ENCODE data around the gene CLDN19. TPM values are rescaled to one million over a fixed set of nuclear protein-coding genes. Genes with fewer than 3 reads are reported as not detected.
"Not testable (repeated sequence)": the region's sequence is repeated elsewhere in the genome, so short reads cannot be mapped to it uniquely, and the experiment has no call there.

CLDN19 gene
- total RNA-seq, 1 donor from 2014 or later = not detected

GRCh38 chr1:42738678-42739226, 1.3 kb downstream of the CLDN19 start:
- no peak for DNase-seq (ENCODE audit: low spot score)

DNA sequence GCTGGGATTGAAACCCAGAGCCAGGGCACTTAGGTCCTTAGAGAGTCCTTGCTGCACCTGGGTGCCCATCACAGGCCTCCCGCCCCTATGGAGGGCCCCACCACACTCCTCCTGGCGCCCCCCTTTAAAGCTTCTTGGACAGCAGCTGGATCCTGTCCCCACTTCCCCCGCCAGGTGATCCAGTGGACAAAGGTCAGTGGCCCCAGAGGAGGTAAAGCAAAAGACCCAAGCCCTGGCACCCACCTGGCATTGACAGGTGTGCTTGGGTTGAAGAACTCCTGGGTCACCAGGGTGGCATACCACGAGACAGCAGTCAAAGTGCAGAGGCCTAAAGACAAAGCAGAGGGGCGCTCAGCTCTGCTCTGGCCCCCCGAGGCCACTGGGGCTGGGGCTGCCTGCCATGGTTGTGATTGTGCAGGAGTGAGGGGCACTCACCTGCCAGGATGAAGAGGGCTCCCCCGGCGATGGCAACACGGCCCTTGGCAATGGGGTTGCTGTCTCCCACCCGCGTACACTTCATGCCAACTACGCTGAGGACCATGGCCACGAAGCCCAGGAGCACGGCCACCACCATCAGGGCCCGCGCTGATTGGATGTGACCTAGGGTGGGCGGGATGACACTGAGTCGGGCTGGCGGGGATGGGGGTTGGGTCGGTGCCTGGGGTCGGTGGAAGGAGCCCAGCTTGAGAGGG, 1.9 kb downstream of the CLDN19 start:
- no peak for DNase-seq (ENCODE audit: low spot score)

DNA sequence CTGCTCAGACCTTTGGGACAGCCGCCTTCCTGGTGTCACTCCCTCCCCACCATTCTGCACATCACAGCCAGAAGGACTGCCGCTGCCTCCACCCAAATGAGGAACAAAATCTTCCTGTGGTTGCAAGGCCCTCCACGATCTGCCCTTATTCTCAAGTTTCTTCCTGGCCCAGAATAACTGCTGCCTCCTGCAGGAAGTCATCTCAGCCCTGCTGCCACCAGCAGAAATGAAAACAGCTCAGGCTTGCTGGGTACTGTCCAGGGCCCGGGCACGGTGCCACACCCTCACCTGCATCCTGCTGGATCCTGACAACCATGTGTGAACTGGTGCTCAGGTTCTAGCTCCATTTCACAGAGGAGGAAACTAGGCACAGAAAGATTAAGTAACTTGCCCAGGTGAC, 2.8 kb downstream of the CLDN19 start:
- DNase-seq (ENCODE audit: low spot score) = no peak

DNA sequence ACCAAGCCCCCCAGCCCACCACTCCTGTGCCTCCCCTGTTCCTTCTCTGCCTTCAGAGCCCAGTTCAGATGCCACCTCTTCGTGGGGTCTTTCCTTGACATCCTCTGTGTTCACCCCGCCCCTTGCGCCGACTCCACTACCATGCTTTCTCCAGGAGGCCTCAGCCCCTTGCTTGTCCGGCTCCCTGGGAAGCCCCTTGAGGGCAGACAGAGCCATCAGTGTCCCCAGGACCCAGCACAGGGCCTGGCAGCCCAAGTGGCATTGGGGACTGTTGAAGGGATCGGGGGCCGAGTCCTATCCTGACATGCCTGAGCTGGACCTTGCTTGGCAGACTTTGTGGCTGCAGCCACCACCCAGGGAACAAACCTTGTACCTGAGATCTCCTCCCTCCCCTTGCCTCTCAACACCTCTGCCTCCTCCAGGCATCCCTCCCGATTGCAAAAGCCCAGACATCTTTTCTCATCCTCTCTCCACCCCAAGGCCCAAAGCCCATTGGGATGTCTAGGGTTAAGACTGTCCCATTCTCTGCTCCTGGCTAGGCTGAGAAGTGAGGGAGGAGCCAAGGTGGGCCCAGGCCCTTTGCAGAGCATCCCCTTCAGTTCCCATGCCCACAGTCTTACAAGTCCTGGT, 3.4 kb downstream of the CLDN19 start:
- no peak for DNase-seq (ENCODE audit: low spot score)

GRCh38 chr1:42736152-42736551, 3.9 kb downstream of the CLDN19 start:
- DNase-seq (ENCODE audit: low spot score) = no peak

GRCh38 chr1:42735477-42736105, 4.4 kb downstream of the CLDN19 start:
- no peak for DNase-seq (ENCODE audit: low spot score)

DNA sequence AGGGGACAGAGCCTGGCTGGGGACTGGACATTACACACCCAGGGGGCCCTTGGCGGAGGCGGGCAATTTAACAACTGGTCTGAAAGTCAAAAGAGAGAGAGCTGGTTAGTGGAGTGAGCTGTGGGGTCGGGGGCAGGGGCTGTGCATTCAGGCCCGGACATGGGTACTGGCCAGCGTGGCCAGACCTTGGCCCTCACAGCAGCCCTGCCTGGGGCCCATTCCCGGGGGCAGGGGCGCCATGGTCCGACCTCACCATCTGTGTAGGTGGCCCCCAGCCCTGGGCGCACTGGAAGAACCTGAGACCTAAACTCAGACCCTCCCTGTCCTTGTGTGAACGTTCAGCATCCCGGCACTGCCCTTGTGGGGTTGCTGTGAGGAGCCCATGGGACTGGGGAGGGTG, 5.0 kb downstream of the CLDN19 start:
- DNase-seq (ENCODE audit: low spot score) = no peak

DNA sequence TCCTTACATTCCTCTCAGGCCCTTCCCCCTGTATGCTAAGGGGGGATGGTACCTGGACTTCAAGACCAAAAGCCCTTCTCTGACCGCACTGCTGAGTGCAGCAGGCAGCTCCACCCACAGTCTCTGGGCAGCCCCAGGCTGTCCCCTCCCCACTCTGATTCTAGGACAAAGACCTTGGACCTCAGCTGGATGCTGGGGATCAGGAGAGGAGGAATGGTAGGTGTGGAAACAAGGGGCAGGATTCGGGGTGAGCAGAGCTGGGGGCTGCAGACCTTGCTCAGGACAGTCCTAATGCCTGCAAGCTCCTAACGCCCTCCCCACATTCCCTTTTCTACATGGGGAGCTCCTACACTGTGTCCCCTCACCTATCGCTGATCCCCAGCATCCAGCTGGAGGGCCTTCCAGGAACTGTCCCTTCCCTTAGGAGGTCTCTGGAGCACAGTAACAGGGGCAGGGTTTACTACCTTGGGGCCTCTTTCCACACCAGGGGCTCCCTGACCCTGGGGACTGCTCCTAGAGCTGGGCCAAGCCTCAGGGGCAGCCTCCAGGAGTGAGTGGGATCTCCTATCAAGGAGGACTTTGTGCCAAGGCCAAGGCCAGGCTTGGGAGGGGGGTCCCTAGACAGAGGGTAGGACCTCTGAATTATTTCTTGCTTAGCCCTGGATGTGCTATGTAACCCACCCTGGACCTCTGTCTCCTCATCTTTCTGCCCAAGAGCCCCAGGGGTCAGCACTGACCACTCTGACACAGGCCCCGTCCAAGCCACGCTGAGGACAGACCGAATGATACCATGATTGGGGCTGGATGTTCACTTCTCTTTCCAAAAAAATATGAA, 5.6 kb downstream of the CLDN19 start:
- no peak for DNase-seq (ENCODE audit: low spot score)

DNA sequence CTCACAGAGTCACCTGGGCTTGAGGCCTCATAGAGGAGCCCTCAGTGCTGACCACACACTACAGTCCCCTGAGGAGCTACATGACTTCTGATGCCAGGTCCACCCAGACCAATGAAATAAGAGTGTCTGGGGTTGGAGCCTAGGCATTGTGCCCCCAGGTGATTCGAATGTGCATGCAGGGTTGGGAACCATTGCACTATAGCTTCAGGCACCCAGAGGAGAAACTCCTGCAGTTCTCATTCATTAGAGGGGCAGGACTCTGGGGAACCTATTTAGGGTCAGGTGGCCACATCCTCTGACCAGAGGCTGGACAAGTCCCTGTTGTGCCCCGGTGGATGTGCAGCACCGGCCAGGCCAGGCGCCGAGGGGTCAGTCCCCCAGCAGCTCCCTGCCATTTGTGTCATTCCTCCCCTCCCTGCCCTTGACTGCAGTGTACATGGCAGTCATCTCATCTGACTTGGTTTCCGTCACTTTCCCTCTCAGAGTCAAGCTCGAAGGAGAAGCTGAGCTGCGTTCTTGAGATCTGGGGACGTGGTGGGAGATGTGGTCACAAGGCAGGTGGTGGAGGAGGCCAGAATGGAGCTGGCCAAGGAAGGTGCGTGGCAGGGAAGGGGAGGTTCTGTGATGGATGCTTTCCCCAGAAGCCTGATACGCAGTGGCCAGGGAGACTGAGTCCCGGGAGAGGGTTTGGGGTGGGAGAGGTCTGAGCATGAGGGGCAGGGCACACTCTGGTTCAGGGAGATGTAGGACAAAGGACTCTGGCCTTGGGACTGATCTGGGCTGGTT, 6.4 kb downstream of the CLDN19 start:
- no peak for DNase-seq (ENCODE audit: low spot score)

DNA sequence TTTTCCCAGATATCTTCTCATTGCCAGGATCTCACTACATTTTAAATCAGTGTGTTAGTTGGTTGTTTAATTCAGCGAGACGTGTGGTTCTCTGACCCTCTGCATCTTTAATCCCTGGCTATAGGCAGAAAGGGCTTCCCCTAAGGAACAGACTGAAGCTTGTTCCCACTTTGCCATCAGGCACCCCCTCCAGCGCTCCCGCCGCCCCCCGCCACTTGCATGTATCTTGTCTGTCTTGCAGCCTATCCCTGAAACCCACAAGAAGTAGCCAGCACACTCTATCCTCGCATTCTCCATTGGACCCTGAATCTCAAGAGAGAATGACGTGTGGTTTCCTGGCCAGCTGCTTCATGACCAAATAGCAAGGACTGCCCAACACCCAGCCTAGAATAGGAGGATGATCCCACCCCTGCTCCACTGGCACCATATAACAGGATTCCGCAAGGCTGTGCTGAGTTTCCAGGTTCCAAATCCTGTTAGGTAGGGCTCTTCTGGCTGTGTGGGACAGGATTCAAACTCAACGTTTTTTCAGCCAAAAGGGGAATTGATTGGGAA, 7.8 kb downstream of the CLDN19 start:
- DNase-seq (ENCODE audit: low spot score) = no peak

DNA sequence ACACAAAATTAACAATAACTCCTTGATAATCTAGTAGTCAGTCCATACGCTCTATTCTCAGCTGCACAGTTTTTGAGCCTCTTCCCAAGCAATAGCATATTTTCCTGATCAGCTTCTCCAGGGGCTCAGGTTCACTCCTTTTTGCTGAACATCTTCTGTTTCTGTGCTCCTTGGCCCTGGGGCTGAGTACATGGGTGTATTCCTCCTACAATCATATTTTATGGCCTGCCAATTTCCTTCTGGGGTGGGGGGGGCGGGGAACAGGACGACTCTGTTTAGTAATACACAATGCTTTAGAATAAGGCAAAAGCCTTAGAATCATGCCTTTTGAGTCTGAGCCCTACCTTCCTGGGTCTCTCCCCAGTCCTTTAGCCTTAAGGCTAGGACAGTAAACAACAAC, 8.5 kb downstream of the CLDN19 start:
- no peak for DNase-seq (ENCODE audit: low spot score)

DNA sequence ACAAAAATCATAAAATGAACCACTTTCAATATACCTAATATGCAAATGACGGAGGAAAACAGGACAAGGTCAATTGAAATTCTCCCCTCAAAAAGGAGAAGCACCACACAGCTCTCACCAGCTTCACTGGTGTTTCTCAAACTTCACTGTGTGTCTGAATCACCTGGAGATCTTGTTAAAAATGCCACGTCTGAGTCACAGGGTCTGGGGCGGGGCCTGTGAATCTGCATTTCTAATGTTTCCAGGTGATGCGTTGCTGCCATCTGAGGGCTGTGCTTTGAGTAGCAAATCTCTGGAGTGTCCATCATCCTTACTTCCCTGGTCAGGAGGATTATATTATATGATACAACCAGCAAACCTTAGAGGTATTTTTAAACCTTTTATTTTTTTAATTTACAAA, 9.0 kb downstream of the CLDN19 start:
- DNase-seq (ENCODE audit: low spot score) = peak; percentile 15

- no peak for DNase-seq (ENCODE audit: low spot score)
These were observed 10.0 kb downstream of the CLDN19 start for GRCh38 chr1:42730002-42730401.

DNA sequence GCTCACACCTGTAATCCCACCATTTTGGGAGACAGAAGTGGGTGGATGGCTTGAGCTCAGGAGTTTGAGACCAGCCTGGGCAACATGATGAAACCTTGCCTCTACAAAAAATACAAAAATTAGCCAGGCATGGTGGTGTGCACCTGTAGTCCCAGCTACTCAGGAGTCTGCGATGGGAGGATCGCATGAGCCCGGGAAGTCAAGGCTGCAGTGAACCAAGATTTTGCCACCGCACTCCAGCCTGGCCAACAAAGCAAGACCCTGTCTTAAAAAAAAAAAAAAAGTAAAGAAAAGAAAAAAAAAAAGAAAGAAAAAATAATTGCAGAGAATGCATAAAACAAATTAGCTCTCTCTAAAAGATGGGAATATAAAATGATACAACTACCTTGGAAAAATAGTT, 14.2 kb downstream of the CLDN19 start:
- DNase-seq (ENCODE audit: low spot score) = not testable (repeated sequence)

GRCh38 chr1:42723511-42723910, 16.5 kb downstream of the CLDN19 start:
- no peak for DNase-seq (ENCODE audit: low spot score)

DNA sequence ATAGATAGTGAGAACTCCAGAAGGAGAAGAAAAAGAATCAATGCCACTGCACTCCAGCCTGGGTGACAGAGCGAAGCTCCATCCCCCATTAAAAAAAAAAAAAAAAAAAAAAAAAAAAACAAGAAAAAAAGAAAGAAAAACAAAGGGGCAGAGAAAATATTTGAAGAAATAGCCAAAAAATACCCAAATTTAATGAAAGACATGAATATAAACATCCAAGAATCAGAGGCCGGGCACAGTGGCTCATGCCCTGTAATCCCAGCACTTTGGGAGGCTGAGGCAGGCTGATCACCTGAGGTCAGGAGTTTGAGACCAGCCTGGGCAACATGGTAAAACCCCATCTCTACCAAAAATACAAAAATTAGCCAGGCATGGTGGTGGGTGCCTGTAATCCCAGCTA, 17.6 kb downstream of the CLDN19 start:
- DNase-seq (ENCODE audit: low spot score) = not testable (repeated sequence)

- DNase-seq (ENCODE audit: low spot score) = no peak
These were observed 18.1 kb downstream of the CLDN19 start for GRCh38 chr1:42721926-42722325.

GRCh38 chr1:42720868-42721267, 19.2 kb downstream of the CLDN19 start:
- no peak for DNase-seq (ENCODE audit: low spot score)

DNA sequence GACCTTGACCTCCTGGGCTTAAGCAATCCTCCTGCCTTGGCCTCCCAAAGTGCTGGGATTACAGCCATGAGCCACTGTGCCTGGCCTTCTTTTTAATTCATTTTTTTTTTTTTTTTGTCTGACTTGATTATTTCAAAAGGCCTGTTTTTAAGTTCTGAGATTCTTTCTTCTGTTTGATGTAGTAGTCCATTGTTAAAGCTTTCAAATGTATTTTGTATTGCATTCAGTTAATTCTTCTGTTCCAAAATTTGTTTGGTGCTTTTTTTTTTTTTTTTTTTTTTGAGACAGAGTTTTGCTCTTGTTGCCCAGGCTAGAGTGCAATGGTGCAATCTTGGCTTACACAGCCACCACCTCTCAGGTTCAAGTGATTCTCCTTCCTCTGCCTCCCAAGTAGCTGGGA, 25.6 kb downstream of the CLDN19 start:
- not testable (repeated sequence) for DNase-seq (ENCODE audit: low spot score)

GRCh38 chr1:42713293-42713692, 26.7 kb downstream of the CLDN19 start:
- DNase-seq (ENCODE audit: low spot score) = no peak

GRCh38 chr1:42712808-42713207, 27.2 kb downstream of the CLDN19 start:
- DNase-seq (ENCODE audit: low spot score) = not testable (repeated sequence)

Measured in ureter (tissue), 1 donor.